Measurements from ENCODE around the gene WDR88.

DNA sequence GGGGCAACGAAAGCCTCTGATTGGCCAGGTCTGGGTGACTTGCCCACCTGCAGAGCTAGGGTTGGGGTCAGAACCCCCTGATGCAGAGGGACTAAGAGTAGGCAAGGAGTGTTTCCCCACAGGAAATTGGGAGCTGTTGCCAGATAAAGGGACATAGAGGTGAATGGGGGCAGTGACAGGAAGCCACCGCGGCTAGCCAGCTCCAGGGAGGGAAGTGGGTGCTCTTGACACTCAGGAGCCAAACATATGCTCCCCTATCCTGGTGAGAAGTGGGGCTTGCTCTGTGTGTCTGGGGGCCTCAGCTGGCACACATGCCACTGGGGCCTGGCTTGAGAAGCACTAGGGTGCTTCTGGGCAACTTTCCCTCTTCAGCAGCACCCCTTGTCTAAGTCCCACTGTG is 26.0 kb downstream of the WDR88 start:
- TF ChIP-seq POLR2AphosphoS5 (IDR thresholded peaks at IDR 0.05; ENCODE audit: low read depth, low read length) (no peak), FOSL1 (IDR thresholded peaks at IDR 0.05; ENCODE audit: insufficient read depth, low read depth, low read length) (no peak), POLR2A (IDR thresholded peaks at IDR 0.05; ENCODE audit: control extremely low read depth in 1 of 2, low read depth in 2 of 2, low read length in 2 of 2) (no peak), RAD21 (IDR thresholded peaks at IDR 0.05 in 1 of 2, conservative IDR thresholded peaks at IDR 0.05 in 1 of 2; ENCODE audit: low read depth in 2 of 2, low read length in 2 of 2) (no peak), TAF1 (IDR thresholded peaks at IDR 0.05; ENCODE audit: low read depth, low read length) (no peak), CBX5 (IDR thresholded peaks at IDR 0.05; ENCODE audit: low read depth, low read length) (no peak), RBBP5 (IDR thresholded peaks at IDR 0.05; ENCODE audit: borderline replicate concordance, low read depth, low read length) (no peak), JUND (IDR thresholded peaks at IDR 0.05; ENCODE audit: low read length) (no peak), EZH2 (IDR thresholded peaks at IDR 0.05; ENCODE audit: low read depth, low read length, severe bottlenecking) (no peak)
- TF ChIP-seq, protein P1, sequence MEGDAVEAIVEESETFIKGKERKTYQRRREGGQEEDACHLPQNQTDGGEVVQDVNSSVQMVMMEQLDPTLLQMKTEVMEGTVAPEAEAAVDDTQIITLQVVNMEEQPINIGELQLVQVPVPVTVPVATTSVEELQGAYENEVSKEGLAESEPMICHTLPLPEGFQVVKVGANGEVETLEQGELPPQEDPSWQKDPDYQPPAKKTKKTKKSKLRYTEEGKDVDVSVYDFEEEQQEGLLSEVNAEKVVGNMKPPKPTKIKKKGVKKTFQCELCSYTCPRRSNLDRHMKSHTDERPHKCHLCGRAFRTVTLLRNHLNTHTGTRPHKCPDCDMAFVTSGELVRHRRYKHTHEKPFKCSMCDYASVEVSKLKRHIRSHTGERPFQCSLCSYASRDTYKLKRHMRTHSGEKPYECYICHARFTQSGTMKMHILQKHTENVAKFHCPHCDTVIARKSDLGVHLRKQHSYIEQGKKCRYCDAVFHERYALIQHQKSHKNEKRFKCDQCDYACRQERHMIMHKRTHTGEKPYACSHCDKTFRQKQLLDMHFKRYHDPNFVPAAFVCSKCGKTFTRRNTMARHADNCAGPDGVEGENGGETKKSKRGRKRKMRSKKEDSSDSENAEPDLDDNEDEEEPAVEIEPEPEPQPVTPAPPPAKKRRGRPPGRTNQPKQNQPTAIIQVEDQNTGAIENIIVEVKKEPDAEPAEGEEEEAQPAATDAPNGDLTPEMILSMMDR (IDR thresholded peaks at IDR 0.05; ENCODE audit: control extremely low read depth in 1 of 3, insufficient read depth in 1 of 3, low read depth in 1 of 3, low read length in 3 of 3) = no peak
- TF ChIP-seq, protein P2, sequence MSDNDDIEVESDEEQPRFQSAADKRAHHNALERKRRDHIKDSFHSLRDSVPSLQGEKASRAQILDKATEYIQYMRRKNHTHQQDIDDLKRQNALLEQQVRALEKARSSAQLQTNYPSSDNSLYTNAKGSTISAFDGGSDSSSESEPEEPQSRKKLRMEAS (IDR thresholded peaks at IDR 0.05) = no peak

All from H1 (cell line).